Fibroblast of lung (primary cell): ENCODE data around the gene WWP2. TPM values are rescaled to one million over a fixed set of nuclear protein-coding genes. Genes with fewer than 3 reads are reported as not detected.

Source experiments
- DNase-seq, 2 donors: peaks; one replicate each; pipeline versions ENCODE4 v3.0.0 to v3.0.0-alpha.2; 2010; ENCODE audit warnings: low read depth in 2 of 2
- H2AFZ ChIP-seq: 2 replicates; pipeline ENCODE4 v1.5.1; 2012; ENCODE audit warnings: low read length, control low read depth, inconsistent platforms
- H3K27ac ChIP-seq: 2 replicates; pipeline ENCODE4 v1.5.1; 2011; ENCODE audit warnings: low read length, control low read depth; ENCODE audit not compliant: insufficient read depth
- H3K27me3 ChIP-seq: 2 replicates; pipeline ENCODE4 v1.5.1; 2011; ENCODE audit warnings: mild to moderate bottlenecking, low read length; ENCODE audit not compliant: control insufficient read depth, insufficient read depth
- H3K36me3 ChIP-seq: 2 replicates; pipeline ENCODE4 v1.5.1; 2011; ENCODE audit warnings: low read length; ENCODE audit not compliant: control insufficient read depth, insufficient read depth
- H3K4me1 ChIP-seq: 2 replicates; pipeline ENCODE4 v1.5.1; 2011; ENCODE audit warnings: low read length; ENCODE audit not compliant: control insufficient read depth, insufficient read depth; ENCODE audit errors: extremely low read depth
- H3K4me2 ChIP-seq: 2 replicates; pipeline ENCODE4 v1.5.1; 2011; ENCODE audit warnings: low read length, control low read depth; ENCODE audit not compliant: insufficient read depth; ENCODE audit errors: extremely low read depth
- H3K4me3 ChIP-seq, 4 experiments: fragments of 200-600 bp in 1 of 4; sonication (generic) in 1 of 4; replicated peaks in 1 of 4; 2 replicates each; pipeline ENCODE4 v1.5.1; 2011 to 2016; ENCODE audit warnings: low read length in 4 of 4, low read depth in 3 of 4, mild to moderate bottlenecking in 3 of 4, control low read depth in 2 of 4, inconsistent platforms in 1 of 4, mixed read lengths in 1 of 4; ENCODE audit not compliant: insufficient read depth in 1 of 4; ENCODE audit errors: control extremely low read depth in 1 of 4
- H3K79me2 ChIP-seq: 2 replicates; pipeline ENCODE4 v1.5.1; 2012; ENCODE audit warnings: mild to moderate bottlenecking, low read length, inconsistent platforms; ENCODE audit not compliant: control insufficient read depth, insufficient read depth
- H3K9ac ChIP-seq: 2 replicates; pipeline ENCODE4 v1.5.1; 2011; ENCODE audit warnings: mild to moderate bottlenecking, low read length, control low read depth; ENCODE audit not compliant: insufficient read depth
- H3K9me3 ChIP-seq: 2 replicates; pipeline ENCODE4 v1.5.1; 2012; ENCODE audit warnings: low read depth, low read length; ENCODE audit not compliant: control insufficient read depth, insufficient read depth
- H4K20me1 ChIP-seq: 2 replicates; pipeline ENCODE4 v1.5.1; 2011; ENCODE audit warnings: low read length; ENCODE audit not compliant: control insufficient read depth, insufficient read depth; ENCODE audit errors: extremely low read depth
- EZH2 ChIP-seq: IDR thresholded peaks from 2 replicates; pipeline ENCODE4 v1.5.1; 2012; ENCODE audit warnings: low read length, control low read depth, mild to moderate bottlenecking; ENCODE audit errors: missing control alignments
- polyA plus RNA-seq, 2 donors: library from polyadenylated mRNA; depleted of rRNA in 1 of 2; stranded (reverse) in 1 of 2; unstranded in 1 of 2; fragments of >200 nt; gene quantifications; 2 replicates each; pipeline ENCODE4 v1.2.1, GENCODE V29; 2011 to 2012; ENCODE audit warnings: missing spikeins in 1 of 2
- total RNA-seq: library from RNA; depleted of rRNA; stranded (reverse); fragments of >200 nt; gene quantifications from 2 replicates; pipeline ENCODE4 v1.2.1, GENCODE V29; 2014
- TF ChIP-seq, protein P1 (sequence below), 2 donors: IDR thresholded peaks in 1 of 2; conservative IDR thresholded peaks in 1 of 2; 1 replicate in 1 of 2; 2 replicates in 1 of 2; pipeline ENCODE4 v1.5.1; 2011 to 2012; ENCODE audit warnings: low read length in 2 of 2, control low read depth in 1 of 2, inconsistent platforms in 1 of 2, low read depth in 1 of 2, mild to moderate bottlenecking in 1 of 2

WWP2 gene
- total and polyA plus RNA-seq, 2 donors (not counting 1 experiment from before 2014, with no cell fraction given): 16.3 to 28.5 TPM

DNA sequence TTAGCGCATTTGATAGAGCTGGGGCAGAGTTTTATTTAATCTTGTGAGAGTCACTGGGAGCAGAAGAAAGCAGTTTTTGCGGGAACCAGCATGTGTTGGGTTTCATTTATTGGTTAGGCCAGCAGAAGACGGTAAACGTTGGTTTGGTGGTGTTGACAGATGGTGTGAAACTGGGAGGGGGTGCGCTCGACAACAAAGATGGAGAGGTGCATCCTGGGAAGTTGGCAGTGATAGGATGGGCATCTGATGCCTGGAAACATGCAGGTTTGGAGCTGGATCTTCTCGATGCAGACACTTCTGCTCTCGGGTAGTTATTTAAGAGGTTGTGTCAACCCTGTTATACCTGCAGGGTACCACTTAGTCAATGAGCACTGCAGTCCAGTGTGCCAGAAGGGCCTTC lies 164.1 kb downstream of the WWP2 start:
- Histone ChIP-seq H3K4me2 (peak overlapping the region; percentile 76), H4K20me1 (no peaks in the 10 kb centered on the region), H3K36me3 (peaks cover 4% of the 10 kb centered on the region), H3K4me3 (no peak overlapping the region), H3K9ac (no peak overlapping the region), H3K27ac (no peak overlapping the region), H3K4me1 (peaks cover 28% of the 10 kb centered on the region), H3K79me2 (peaks cover 20% of the 10 kb centered on the region), H3K9me3 (no peaks in the 10 kb centered on the region), H3K27me3 (no peaks in the 10 kb centered on the region), H2AFZ (no peak overlapping the region)
- TF ChIP-seq, protein P1, sequence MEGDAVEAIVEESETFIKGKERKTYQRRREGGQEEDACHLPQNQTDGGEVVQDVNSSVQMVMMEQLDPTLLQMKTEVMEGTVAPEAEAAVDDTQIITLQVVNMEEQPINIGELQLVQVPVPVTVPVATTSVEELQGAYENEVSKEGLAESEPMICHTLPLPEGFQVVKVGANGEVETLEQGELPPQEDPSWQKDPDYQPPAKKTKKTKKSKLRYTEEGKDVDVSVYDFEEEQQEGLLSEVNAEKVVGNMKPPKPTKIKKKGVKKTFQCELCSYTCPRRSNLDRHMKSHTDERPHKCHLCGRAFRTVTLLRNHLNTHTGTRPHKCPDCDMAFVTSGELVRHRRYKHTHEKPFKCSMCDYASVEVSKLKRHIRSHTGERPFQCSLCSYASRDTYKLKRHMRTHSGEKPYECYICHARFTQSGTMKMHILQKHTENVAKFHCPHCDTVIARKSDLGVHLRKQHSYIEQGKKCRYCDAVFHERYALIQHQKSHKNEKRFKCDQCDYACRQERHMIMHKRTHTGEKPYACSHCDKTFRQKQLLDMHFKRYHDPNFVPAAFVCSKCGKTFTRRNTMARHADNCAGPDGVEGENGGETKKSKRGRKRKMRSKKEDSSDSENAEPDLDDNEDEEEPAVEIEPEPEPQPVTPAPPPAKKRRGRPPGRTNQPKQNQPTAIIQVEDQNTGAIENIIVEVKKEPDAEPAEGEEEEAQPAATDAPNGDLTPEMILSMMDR (conservative IDR thresholded peaks at IDR 0.05 in 1 of 2, IDR thresholded peaks at IDR 0.05 in 1 of 2; ENCODE audit: low read depth in 1 of 2, low read length in 2 of 2): no peak
- no peak for TF ChIP-seq EZH2
- no peak for DNase-seq

DNA sequence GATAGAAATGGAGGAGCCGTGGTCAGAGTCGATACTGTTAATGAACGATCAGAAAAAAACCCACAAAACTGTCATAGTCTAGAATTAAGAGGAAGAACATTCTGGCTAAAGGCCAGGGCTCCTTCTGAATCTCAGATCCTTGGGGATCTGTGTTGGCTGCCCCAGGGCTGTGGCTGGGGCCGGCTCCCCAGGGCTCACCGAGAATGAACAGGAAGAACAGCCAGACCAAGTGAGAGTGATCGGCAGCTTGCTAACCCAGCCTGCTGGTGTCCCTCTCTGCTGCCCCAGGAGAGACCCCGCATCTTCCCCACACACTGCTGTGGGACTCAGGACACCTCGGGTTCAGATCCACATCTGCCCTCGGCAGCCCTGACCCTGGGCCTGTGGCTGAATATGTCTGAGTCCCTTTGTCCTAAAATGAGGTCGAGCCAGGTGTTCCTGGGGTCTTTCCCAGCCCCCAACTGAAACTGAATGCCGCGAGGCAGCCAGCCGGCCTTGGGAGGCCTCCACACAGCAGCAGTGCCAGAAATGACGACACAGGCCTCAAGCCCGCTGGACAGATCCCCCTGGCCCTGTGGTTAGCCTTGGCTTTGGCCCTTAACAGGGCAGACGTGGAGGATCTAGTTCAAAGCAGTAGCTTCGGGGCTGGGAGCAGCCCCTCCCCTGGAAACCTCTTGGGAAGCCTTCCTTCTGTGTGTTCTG lies 165.1 kb downstream of the WWP2 start:
- H3K36me3 ChIP-seq: peaks cover 4% of the 10 kb centered on the region
- H3K4me1 ChIP-seq: peaks cover 27% of the 10 kb centered on the region
- H3K4me3 ChIP-seq: peak overlapping the region in 1 of 4 experiments; percentile 25
- no peaks in the 10 kb centered on the region for H3K27me3 ChIP-seq
- TF ChIP-seq, protein P1 (conservative IDR thresholded peaks at IDR 0.05 in 1 of 2, IDR thresholded peaks at IDR 0.05 in 1 of 2; ENCODE audit: low read depth in 1 of 2, low read length in 2 of 2): no peak
- TF ChIP-seq EZH2: no peak
- no peaks in the 10 kb centered on the region for H4K20me1 ChIP-seq
- no peaks in the 10 kb centered on the region for H3K9me3 ChIP-seq
- peak overlapping the region; percentile 68 for H3K27ac ChIP-seq
- H2AFZ ChIP-seq: no peak overlapping the region
- H3K9ac ChIP-seq: peak overlapping the region; percentile 61
- H3K4me2 ChIP-seq: peak overlapping the region; percentile 34
- peak; percentile 74 to 87 for DNase-seq
- H3K79me2 ChIP-seq: peaks cover 20% of the 10 kb centered on the region

DNA sequence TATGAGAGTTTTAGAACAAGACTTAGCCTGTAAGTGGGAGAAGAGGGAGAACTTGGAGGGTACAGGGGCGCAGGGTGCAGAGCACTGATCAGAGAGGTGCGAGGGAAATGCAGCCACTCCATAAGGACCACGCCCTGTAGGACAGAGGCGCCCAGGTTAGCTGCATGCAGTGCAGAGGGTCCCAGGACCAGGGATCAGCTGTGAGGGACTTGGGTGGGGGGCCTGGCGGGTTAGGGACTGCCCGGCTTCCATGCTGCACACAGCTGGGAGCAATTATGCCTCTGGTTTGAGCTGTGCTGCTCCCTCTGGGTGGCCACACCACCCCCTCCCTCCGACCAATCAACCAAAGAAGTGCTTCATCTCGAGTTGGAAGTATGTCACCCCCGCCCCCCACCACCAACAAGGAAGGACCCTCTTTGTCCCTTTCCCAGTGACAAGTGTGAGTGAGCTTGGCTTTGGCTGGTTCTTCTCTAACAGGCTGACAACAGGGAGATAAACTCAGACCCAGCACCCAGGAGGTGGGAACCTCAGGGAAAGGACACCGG lies 166.8 kb downstream of the WWP2 start:
- Histone ChIP-seq H3K4me2 (no peak overlapping the region), H4K20me1 (no peaks in the 10 kb centered on the region), H3K27me3 (no peaks in the 10 kb centered on the region), H3K4me3 (no peak overlapping the region), H2AFZ (no peak overlapping the region), H3K27ac (no peak overlapping the region), H3K4me1 (peaks cover 23% of the 10 kb centered on the region), H3K79me2 (peaks cover 20% of the 10 kb centered on the region), H3K9me3 (no peaks in the 10 kb centered on the region), H3K9ac (no peak overlapping the region), H3K36me3 (peaks cover 13% of the 10 kb centered on the region)
- TF ChIP-seq, protein P1 (conservative IDR thresholded peaks at IDR 0.05 in 1 of 2, IDR thresholded peaks at IDR 0.05 in 1 of 2; ENCODE audit: low read depth in 1 of 2, low read length in 2 of 2): no peak
- TF ChIP-seq EZH2: no peak
- DNase-seq: no peak
